ENCODE data around the gene PNPLA1. TPM values are rescaled to one million over a fixed set of nuclear protein-coding genes. Genes with fewer than 3 reads are reported as not detected.

PNPLA1 gene
- total RNA-seq, 1 experiment from 2014 or later, result 0.29 TPM

- H3K27me3 ChIP-seq (ENCODE audit: low read length), result no peaks in the 10 kb centered on the region
- no peak overlapping the region for H3K27ac ChIP-seq (ENCODE audit: low read length)
- intact Hi-C loops (cut with micrococcal nuclease), result no loop called here
- H3K4me1 ChIP-seq (ENCODE audit: insufficient read depth, low read length), result peaks cover 6% of the 10 kb centered on the region
- H3K9me2 ChIP-seq (replicated peaks; ENCODE audit: low read length), result no peaks in the 10 kb centered on the region
- peak; percentile 25 for DNase-seq
- TF ChIP-seq CTCF (conservative IDR thresholded peaks at IDR 0.05; ENCODE audit: low read depth, low read length), result no peak
- TF ChIP-seq EZH2 (IDR thresholded peaks at IDR 0.05; ENCODE audit: low read length, unreplicated experiment), result no peak
- no peak for TF ChIP-seq EZH2phosphoT487 (IDR thresholded peaks at IDR 0.05; ENCODE audit: borderline replicate concordance, low read length)
- H4K20me1 ChIP-seq (ENCODE audit: low read length), result no peaks in the 10 kb centered on the region
- no peaks in the 10 kb centered on the region for H3K9me3 ChIP-seq (ENCODE audit: low read length)
- H2AFZ ChIP-seq (ENCODE audit: low read length), result no peak overlapping the region
- no peak overlapping the region for H3K4me3 ChIP-seq (ENCODE audit: low read length)
- H3K79me2 ChIP-seq (ENCODE audit: low read length), result no peaks in the 10 kb centered on the region
- CTCF ChIA-PET, result no interaction called here
- H3K4me2 ChIP-seq (ENCODE audit: low read length), result no peak overlapping the region
- peaks cover 28% of the 10 kb centered on the region for H3K36me3 ChIP-seq (ENCODE audit: low read depth, low read length)
- POLR2A ChIA-PET (ENCODE audit: unreplicated experiment), result no interaction called here
- BruUV-seq (replicated peaks), result no TSS peak
- no peak for ATAC-seq
- no peaks in the 10 kb centered on the region for H3F3A ChIP-seq (ENCODE audit: low read length, unreplicated experiment)
- H3K9ac ChIP-seq (ENCODE audit: low read length), result no peak overlapping the region
Observed at GRCh38 chr6:36224918-36225461, 44.9 kb upstream of the PNPLA1 start.

GRCh38 chr6:36226438-36227047, 43.3 kb upstream of the PNPLA1 start:
- Histone ChIP-seq H2AFZ (ENCODE audit: low read length) (no peak overlapping the region), H3K27ac (ENCODE audit: low read length) (no peak overlapping the region), H3F3A (ENCODE audit: low read length, unreplicated experiment) (no peaks in the 10 kb centered on the region), H3K4me2 (ENCODE audit: low read length) (no peak overlapping the region), H4K20me1 (ENCODE audit: low read length) (no peaks in the 10 kb centered on the region), H3K9ac (ENCODE audit: low read length) (no peak overlapping the region), H3K9me2 (replicated peaks; ENCODE audit: low read length) (no peaks in the 10 kb centered on the region), H3K9me3 (ENCODE audit: low read length) (no peaks in the 10 kb centered on the region), H3K4me3 (ENCODE audit: low read length) (no peak overlapping the region), H3K4me1 (ENCODE audit: insufficient read depth, low read length) (peaks cover 6% of the 10 kb centered on the region), H3K36me3 (ENCODE audit: low read depth, low read length) (peaks cover 35% of the 10 kb centered on the region), H3K27me3 (ENCODE audit: low read length) (no peaks in the 10 kb centered on the region), H3K79me2 (ENCODE audit: low read length) (no peaks in the 10 kb centered on the region)
- CTCF ChIA-PET, result no interaction called here
- ATAC-seq (no peak), DNase-seq (no peak)
- intact Hi-C loops (cut with micrococcal nuclease), result no loop called here
- no TSS peak for BruUV-seq (replicated peaks)
- TF ChIP-seq EZH2phosphoT487 (IDR thresholded peaks at IDR 0.05; ENCODE audit: borderline replicate concordance, low read length) (no peak), EZH2 (IDR thresholded peaks at IDR 0.05; ENCODE audit: low read length, unreplicated experiment) (no peak), CTCF (conservative IDR thresholded peaks at IDR 0.05; ENCODE audit: low read depth, low read length) (no peak)
- POLR2A ChIA-PET (ENCODE audit: unreplicated experiment), result no interaction called here
